ENCODE results near the gene DDX39B.

DDX39B gene

DNA sequence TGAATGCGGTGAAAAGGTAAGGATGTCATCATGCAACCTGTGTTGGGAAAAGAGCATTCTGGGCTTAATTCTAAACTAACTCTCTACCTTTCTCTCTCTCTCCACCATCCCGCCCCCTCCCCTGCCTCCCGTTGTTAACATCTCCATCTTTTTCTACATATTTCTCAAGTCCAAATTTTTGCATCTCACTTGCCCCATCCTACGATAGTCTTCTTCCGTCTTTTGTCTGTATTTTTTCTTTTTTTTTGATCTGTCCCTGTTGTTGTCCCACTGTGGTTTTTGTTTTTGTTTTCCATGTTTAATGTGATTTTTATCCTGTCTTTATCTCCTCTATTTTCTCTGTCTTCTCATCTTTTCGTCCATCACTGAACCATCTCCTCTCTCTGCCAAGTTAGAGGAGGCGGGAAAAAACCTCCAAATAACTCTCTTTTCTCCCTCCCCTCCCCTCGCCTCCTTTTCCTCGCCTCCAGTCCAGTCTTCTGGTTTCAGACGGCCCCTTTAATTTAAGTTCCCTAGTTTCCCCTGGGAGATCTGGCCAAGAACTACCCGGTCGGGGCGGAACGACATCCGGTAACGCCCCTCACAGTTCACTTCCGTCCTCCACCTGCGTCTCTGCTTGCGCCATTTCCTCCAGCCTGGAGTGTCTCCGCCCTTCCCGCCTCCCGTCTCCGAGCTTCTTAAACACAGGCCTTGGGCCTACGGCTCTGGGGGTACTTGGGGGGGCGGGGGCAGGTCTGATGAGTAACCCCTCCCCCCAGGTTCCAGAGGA, 5.3 kb upstream of the DDX39B start, which contains the start of gene NFKBIL1 (continued):
- TF ChIP-seq, protein P1, sequence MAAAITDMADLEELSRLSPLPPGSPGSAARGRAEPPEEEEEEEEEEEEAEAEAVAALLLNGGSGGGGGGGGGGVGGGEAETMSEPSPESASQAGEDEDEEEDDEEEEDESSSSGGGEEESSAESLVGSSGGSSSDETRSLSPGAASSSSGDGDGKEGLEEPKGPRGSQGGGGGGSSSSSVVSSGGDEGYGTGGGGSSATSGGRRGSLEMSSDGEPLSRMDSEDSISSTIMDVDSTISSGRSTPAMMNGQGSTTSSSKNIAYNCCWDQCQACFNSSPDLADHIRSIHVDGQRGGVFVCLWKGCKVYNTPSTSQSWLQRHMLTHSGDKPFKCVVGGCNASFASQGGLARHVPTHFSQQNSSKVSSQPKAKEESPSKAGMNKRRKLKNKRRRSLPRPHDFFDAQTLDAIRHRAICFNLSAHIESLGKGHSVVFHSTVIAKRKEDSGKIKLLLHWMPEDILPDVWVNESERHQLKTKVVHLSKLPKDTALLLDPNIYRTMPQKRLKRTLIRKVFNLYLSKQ (tag by site-specific recombination; IDR thresholded peaks at IDR 0.05; ENCODE audit: borderline replicate concordance) = no peak
- TF ChIP-seq SETDB1 (IDR thresholded peaks at IDR 0.05; ENCODE audit: insufficient read length, low read length) (no peak), ZNF138 (tag by site-specific recombination; IDR thresholded peaks at IDR 0.05; ENCODE audit: borderline replicate concordance) (no peak), GFI1B (tag by site-specific recombination; IDR thresholded peaks at IDR 0.05) (no peak)

DNA sequence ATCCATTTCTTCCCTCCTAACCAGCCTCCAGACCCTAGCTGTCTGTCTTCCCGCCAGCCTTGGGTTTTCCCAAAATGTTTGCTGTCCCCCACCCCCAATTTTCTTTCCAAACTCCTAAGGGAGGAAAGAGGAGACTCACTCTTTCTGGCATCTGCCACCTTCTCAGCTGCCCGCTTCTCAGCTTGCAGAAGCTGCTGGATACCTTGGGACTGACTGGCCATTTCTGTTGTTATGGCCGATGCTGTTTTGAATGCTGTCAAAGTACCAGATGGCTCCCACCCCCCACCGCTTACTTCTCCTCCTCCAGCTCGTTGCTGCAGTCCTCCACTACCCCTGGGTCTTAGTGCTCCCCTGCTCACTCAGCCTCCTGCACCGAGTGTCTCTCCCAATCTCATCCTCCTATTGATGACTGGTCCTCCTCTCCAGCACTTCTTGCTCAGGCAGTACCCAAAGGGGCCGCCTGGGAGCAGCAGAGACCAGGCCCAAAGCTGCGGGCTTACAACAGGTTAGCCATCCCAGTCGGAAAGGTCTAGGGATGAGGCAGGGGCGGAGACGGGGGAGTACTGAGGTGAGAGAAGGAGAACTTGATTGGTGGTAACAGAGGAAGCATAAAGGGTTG, 4.6 kb upstream of the DDX39B start, which contains the start of gene ATP6V1G2:
Gene ATP6V1G2, minus strand, starts transcription at position 270 of the 619 bp plus-strand sequence. Its CDS starts 49 bp downstream, at position 221.
- H3K4me1 ChIP-seq (ENCODE audit: control insufficient read depth, insufficient read depth, low read length) = peaks cover 2% of the 10 kb centered on the region; the same call in 1 of the 2 replicates
- peak within 1 kb of the TSS; percentile 47 for H3K4me3 ChIP-seq (ENCODE audit: low read depth, low read length)
- CTCF ChIA-PET = interaction anchor here (0.5 to 13.9 kb wide), 34 partner anchors 10 to 696 kb away, joined by 3 to 431 read pairs (median 4); partner anchors contain the start of genes APOM, BAG6, HSPA1B and LST1
- H3K36me3 ChIP-seq (ENCODE audit: control insufficient read depth in 2 of 2, insufficient read depth in 1 of 2, low read length in 2 of 2) = peaks cover 18 to 34% of the 10 kb centered on the region in 2 experiments; a peak in 2 of 3 replicates
- H3K27ac ChIP-seq (ENCODE audit: extremely low read depth, low read depth, low read length) = peak within 1 kb of the TSS; percentile 50
- H3K9me3 ChIP-seq (ENCODE audit: control insufficient read depth, insufficient read depth, low read depth, low read length) = no peaks in the 10 kb centered on the region
- POLR2A ChIA-PET = interaction anchor here (0.6 to 3.1 kb wide), 24 partner anchors 9 to 316 kb away, joined by 3 to 20 read pairs (median 4); partner anchors contain the start of genes ABHD16A, BAG6, C6orf47 and GPANK1
- TF ChIP-seq ZBTB20 (tag by site-specific recombination; IDR thresholded peaks at IDR 0.05) (peak; percentile 11; the same call in 1 of the 2 replicates), TRIM28 (IDR thresholded peaks at IDR 0.05; ENCODE audit: borderline replicate concordance, low read length) (peak; percentile 81; the same call in 1 of the 2 replicates), ZNF623 (tag by site-specific recombination; IDR thresholded peaks at IDR 0.05) (no peak), YY1 (tag by site-specific recombination; IDR thresholded peaks at IDR 0.05) (0 out of 2 replicates have a peak, but pooled peaks have one; percentile 27), ZNF521 (tag by site-specific recombination; IDR thresholded peaks at IDR 0.05) (no peak), ZXDB (tag by site-specific recombination; IDR thresholded peaks at IDR 0.05) (no peak), ZNF692 (tag by site-specific recombination; IDR thresholded peaks at IDR 0.05) (peak; percentile 10; the same call in 1 of the 2 replicates), ZNF423 (tag by site-specific recombination; IDR thresholded peaks at IDR 0.05) (no peak), ZNF600 (tag by site-specific recombination; IDR thresholded peaks at IDR 0.05) (peak; percentile 8; the same call in 1 of the 2 replicates), ZNF544 (tag by site-specific recombination; IDR thresholded peaks at IDR 0.05) (no peak), ZNF658 (tag by site-specific recombination; IDR thresholded peaks at IDR 0.05) (no peak), KLF1 (tag by site-specific recombination; IDR thresholded peaks at IDR 0.05) (no peak), PBX3 (CRISPR knock-in tag; IDR thresholded peaks at IDR 0.05) (no peak), ZBTB17 (tag by site-specific recombination; IDR thresholded peaks at IDR 0.05) (peak; percentile 87), ZNF548 (tag by site-specific recombination; IDR thresholded peaks at IDR 0.05) (no peak), GLI4 (tag by site-specific recombination; IDR thresholded peaks at IDR 0.05) (no peak), SP3 (tag by site-specific recombination; IDR thresholded peaks at IDR 0.05) (peak; percentile 36), ZNF10 (tag by site-specific recombination; IDR thresholded peaks at IDR 0.05) (peak; percentile 89), ZFP37 (tag by site-specific recombination; IDR thresholded peaks at IDR 0.05) (no peak)
- TF ChIP-seq, protein P2, sequence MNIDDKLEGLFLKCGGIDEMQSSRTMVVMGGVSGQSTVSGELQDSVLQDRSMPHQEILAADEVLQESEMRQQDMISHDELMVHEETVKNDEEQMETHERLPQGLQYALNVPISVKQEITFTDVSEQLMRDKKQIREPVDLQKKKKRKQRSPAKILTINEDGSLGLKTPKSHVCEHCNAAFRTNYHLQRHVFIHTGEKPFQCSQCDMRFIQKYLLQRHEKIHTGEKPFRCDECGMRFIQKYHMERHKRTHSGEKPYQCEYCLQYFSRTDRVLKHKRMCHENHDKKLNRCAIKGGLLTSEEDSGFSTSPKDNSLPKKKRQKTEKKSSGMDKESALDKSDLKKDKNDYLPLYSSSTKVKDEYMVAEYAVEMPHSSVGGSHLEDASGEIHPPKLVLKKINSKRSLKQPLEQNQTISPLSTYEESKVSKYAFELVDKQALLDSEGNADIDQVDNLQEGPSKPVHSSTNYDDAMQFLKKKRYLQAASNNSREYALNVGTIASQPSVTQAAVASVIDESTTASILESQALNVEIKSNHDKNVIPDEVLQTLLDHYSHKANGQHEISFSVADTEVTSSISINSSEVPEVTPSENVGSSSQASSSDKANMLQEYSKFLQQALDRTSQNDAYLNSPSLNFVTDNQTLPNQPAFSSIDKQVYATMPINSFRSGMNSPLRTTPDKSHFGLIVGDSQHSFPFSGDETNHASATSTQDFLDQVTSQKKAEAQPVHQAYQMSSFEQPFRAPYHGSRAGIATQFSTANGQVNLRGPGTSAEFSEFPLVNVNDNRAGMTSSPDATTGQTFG (tag by site-specific recombination; IDR thresholded peaks at IDR 0.05; ENCODE audit: borderline replicate concordance) = no peak
- TF ChIP-seq, protein P3, sequence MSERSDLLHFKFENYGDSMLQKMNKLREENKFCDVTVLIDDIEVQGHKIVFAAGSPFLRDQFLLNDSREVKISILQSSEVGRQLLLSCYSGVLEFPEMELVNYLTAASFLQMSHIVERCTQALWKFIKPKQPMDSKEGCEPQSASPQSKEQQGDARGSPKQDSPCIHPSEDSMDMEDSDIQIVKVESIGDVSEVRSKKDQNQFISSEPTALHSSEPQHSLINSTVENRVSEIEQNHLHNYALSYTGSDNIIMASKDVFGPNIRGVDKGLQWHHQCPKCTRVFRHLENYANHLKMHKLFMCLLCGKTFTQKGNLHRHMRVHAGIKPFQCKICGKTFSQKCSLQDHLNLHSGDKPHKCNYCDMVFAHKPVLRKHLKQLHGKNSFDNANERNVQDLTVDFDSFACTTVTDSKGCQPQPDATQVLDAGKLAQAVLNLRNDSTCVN (tag by site-specific recombination; optimal IDR thresholded peaks at IDR 0.05) = no peak
- TF ChIP-seq, protein P1 (tag by site-specific recombination; IDR thresholded peaks at IDR 0.05; ENCODE audit: borderline replicate concordance) = no peak
